ENCODE results near the gene ANKS1B.

DNA sequence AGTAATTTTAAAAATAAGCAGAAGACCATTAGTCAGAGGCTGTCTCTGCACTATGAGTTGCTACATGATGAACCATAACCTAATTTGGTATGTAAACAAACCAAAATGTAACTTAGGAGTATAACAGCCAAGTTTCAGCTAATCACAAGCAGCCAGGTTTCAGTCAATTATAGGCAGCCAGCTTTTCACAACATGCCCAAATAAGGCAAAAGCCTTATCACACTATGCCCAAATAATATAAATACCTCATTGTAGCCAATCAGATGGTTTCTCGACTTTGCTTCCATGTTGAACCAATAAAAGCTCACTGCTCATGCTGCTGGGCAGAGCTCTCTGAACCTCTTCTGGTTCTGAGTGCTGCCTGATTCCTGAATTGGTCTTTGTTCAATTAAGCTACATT, 298.6 kb downstream of the ANKS1B start:
- TF ChIP-seq GATA2 (IDR thresholded peaks at IDR 0.05; ENCODE audit: low read depth, low read length) (no peak), GATA3 (IDR thresholded peaks at IDR 0.05; ENCODE audit: low read depth, low read length) (no peak)

All from SH-SY5Y (cell line).